AG09309 (cell line): ENCODE results near the gene FBN2.

Source experiments
- DNase-seq: peaks from one replicate; pipeline ENCODE4 v3.0.0-alpha.2; 2010; ENCODE audit warnings: low read depth
- H3K4me3 ChIP-seq: 2 replicates; pipeline ENCODE4 v1.5.1; 2011; ENCODE audit warnings: mild to moderate bottlenecking, low read depth, low read length, moderate library complexity; ENCODE audit not compliant: control insufficient read depth
- TF ChIP-seq, protein P1 (sequence below): IDR thresholded peaks from 2 replicates; pipeline ENCODE4 v1.5.1; 2011; ENCODE audit warnings: mild to moderate bottlenecking, low read depth, low read length, inconsistent platforms; ENCODE audit not compliant: insufficient read depth, control insufficient read depth; ENCODE audit errors: missing control alignments

FBN2 gene

DNA sequence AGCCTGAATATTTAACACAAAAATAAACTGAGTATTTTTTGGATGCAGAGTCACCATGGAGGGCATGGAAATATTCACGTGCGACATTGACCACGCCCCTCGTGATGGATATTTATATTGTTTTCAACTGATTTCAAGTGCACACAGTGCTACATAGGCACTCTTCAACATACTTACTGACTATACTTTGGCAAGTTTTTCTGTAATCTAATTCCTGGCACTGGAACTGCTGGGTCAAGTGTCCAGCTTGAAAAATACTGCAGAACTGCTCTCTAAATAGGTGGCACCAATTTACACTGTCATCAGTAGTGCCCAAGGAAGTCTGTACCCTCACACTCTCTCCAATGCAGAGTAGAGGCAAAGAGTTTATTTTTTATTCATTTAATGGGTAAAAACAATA is 65.1 kb downstream of the FBN2 start:
- TF ChIP-seq, protein P1, sequence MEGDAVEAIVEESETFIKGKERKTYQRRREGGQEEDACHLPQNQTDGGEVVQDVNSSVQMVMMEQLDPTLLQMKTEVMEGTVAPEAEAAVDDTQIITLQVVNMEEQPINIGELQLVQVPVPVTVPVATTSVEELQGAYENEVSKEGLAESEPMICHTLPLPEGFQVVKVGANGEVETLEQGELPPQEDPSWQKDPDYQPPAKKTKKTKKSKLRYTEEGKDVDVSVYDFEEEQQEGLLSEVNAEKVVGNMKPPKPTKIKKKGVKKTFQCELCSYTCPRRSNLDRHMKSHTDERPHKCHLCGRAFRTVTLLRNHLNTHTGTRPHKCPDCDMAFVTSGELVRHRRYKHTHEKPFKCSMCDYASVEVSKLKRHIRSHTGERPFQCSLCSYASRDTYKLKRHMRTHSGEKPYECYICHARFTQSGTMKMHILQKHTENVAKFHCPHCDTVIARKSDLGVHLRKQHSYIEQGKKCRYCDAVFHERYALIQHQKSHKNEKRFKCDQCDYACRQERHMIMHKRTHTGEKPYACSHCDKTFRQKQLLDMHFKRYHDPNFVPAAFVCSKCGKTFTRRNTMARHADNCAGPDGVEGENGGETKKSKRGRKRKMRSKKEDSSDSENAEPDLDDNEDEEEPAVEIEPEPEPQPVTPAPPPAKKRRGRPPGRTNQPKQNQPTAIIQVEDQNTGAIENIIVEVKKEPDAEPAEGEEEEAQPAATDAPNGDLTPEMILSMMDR, result no peak
- no peak for DNase-seq
- H3K4me3 ChIP-seq, result no peak overlapping the region

DNA sequence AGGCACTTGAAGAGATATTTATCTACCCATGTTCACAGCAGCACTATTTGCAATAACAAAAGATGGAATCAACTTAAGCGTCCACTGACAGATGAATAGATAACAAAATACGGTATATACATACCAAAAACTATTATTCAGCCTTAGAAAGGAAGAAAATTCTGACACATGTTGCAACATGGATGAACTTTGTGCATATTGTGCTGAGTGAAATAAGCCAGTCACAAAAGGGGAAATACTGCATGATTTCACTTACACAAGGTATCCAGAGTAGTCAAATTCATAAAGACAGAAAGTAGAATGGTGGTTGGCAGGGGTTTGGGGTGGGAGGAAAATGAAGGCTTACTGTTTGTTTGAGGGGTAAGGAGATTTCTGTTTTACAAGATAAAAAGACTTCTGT is 66.0 kb downstream of the FBN2 start:
- no peak overlapping the region for H3K4me3 ChIP-seq
- TF ChIP-seq, protein P1, result no peak
- no peak for DNase-seq

DNA sequence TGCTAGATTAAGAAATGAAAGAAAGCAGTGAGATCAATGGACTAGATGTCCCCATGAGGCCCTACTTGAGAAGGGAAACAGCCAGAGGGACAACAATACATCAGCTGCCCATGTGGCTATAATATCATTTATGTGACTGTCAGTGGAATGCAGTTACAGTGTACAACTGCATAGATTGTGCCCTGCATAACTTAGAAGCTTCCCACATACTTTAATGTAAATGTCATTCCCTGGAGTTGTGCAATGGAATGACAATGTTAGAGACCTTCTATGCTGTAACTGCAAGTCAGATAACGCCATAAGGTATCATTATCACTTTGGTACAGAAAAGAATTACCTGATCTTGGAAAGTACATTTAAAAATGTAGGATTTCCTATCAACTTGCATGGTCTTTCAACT is 67.4 kb downstream of the FBN2 start:
- H3K4me3 ChIP-seq, result no peak overlapping the region
- TF ChIP-seq, protein P1, result no peak
- no peak for DNase-seq

DNA sequence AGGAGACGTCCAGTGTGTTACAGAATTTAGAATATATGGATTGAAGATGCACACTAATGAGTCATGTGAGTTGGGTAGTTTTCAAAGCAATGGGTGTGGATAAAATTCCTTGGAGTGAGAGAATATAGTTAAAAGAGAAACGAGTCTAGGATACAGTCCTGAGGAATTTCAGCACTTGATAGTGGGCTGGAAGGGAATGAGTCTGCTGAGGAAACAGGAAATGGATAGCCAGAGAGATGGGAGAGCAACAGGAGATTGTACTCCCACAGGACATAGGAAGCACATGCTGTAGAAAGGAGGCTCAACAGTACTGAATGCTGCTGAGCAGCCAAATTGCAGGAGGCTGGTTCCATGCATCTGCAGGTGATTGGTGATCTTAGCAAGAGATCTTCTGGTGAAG is 68.1 kb downstream of the FBN2 start:
- TF ChIP-seq, protein P1, result no peak
- DNase-seq, result no peak
- H3K4me3 ChIP-seq, result no peak overlapping the region

DNA sequence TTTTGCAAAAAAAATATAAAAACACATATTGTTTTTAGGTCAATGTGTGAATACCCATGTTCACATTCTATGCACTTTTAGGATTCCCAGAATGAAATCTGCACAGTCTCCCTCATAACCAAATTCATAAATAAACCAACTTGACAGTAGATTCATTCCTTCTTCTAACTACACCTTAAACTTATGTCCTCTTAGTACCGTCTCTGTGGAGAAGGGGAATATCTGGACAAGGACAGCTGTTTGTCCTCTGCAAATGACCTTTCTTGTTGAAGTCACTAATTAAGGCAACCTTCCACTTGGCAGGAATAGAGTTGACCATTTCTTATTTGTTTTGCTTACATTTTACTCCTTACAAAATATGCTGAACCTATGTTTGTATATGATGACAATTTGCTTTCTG is 71.1 kb downstream of the FBN2 start:
- TF ChIP-seq, protein P1, result no peak
- H3K4me3 ChIP-seq, result no peak overlapping the region
- DNase-seq, result no peak

DNA sequence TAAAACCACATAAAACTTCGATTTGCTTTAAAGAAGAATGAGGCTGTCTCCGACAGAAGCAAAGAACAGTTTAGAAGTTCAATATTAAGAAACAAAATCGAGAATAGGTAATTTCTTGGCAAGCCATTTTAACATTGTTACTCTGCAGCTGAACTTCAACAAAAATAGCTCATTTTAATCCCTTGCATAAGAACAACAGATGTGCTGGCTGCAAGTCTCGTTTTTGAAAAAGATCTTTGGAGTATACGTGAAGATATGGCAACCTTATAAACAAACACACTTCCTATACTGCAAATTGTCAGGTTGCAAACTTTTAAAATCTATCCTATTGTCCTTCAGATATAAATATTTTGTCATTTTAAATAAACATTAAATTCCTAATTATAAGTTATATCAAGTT is 71.5 kb downstream of the FBN2 start:
- H3K4me3 ChIP-seq, result no peak overlapping the region
- TF ChIP-seq, protein P1, result no peak
- no peak for DNase-seq

DNA sequence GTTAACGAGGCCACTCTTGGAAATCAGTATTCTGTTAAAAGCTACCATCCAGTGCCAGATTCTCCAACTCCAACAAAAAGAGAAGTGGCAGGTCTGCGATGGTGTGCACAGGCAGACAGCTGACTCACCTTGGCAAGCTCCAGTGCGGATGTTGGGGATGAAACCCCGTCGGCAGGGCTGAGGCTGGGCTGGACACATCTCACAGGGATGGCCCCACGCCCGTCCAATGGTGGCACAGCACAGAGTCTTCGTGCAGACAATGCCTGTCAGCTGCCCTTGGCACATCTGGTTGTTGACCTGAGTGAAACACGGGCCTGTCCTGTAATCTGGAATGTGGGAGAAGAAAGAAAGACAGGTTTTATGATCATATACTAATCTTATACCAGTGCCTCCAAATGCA is 73.4 kb downstream of the FBN2 start:
- DNase-seq, result peak; percentile 3
- H3K4me3 ChIP-seq, result no peak overlapping the region
- TF ChIP-seq, protein P1, result no peak
